Measurements from ENCODE around the gene PLEKHA6.

DNA sequence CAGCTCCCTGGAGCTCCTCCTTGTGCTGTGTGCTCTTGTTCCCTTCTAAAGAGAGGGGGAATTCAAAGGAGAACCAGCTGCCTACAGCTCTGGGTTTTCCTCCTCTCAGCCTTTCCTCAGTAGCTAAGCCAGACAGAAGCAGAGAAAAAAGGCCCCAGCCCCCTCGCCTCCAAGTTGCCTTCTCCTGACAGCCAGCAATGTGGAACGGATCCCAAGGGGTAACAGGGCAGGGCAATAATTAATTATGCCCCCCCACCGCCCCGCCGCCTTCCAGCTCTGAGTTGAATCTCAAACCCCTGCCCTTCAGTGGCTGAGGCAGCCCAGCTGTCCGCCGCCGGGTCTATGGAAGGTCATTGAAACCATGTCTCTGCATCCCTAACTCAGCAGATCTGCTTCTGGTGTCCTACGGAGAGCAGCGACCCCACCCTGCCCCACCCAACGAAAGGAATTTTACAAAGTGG lies 76.9 kb downstream of the PLEKHA6 start:
- TF ChIP-seq, protein P1, sequence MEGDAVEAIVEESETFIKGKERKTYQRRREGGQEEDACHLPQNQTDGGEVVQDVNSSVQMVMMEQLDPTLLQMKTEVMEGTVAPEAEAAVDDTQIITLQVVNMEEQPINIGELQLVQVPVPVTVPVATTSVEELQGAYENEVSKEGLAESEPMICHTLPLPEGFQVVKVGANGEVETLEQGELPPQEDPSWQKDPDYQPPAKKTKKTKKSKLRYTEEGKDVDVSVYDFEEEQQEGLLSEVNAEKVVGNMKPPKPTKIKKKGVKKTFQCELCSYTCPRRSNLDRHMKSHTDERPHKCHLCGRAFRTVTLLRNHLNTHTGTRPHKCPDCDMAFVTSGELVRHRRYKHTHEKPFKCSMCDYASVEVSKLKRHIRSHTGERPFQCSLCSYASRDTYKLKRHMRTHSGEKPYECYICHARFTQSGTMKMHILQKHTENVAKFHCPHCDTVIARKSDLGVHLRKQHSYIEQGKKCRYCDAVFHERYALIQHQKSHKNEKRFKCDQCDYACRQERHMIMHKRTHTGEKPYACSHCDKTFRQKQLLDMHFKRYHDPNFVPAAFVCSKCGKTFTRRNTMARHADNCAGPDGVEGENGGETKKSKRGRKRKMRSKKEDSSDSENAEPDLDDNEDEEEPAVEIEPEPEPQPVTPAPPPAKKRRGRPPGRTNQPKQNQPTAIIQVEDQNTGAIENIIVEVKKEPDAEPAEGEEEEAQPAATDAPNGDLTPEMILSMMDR (conservative IDR thresholded peaks at IDR 0.05) = no peak
- TF ChIP-seq ZFX (IDR thresholded peaks at IDR 0.05) = no peak
